DND-41 (cell line): ENCODE data around the gene MARCHF2.
A peak's percentile ranks its signal among the peaks of the same experiment; 100 is the strongest.

ENCODE experiments used
- ATAC-seq: fragments of 200-7000 bp; cut with Tn5 transposase; 3 replicates; pipeline ENCODE4 v1.9.1; 2021; ENCODE audit warnings: low read depth; ENCODE audit not compliant: insufficient read depth
- DNase-seq: peaks from one replicate; pipeline ENCODE4 v3.0.0-alpha.2; 2020
- H2AFZ ChIP-seq: 2 replicates; pipeline ENCODE4 v1.6.0; 2012; ENCODE audit warnings: low read depth, low read length
- H3K27ac ChIP-seq: 2 replicates; pipeline ENCODE4 v1.5.1; 2012; ENCODE audit warnings: low read length, inconsistent platforms
- H3K27me3 ChIP-seq: fragments of 200-600 bp; sonication (generic); 2 replicates; pipeline ENCODE4 v1.6.0; 2012; ENCODE audit warnings: low read length, mild to moderate bottlenecking, inconsistent platforms; ENCODE audit not compliant: insufficient read depth, poor library complexity
- H3K36me3 ChIP-seq: 2 replicates; pipeline ENCODE4 v1.5.1; 2012; ENCODE audit warnings: low read length, inconsistent platforms; ENCODE audit not compliant: insufficient read depth
- H3K4me1 ChIP-seq: 2 replicates; pipeline ENCODE4 v1.5.1; 2012; ENCODE audit warnings: mild to moderate bottlenecking, low read length; ENCODE audit not compliant: insufficient read depth
- H3K4me2 ChIP-seq: 2 replicates; pipeline ENCODE4 v1.6.0; 2012; ENCODE audit warnings: mild to moderate bottlenecking, moderate library complexity, low read length, inconsistent platforms; ENCODE audit not compliant: insufficient read depth
- H3K4me3 ChIP-seq, 2 experiments: fragments of 200-600 bp in 1 of 2; shearing (Covaris generic) in 1 of 2; 2 replicates each; pipeline ENCODE4 v1.5.1; 2012 to 2016; ENCODE audit warnings: inconsistent platforms in 2 of 2, low read length in 2 of 2, mild to moderate bottlenecking in 2 of 2, low read depth in 1 of 2, moderate library complexity in 1 of 2
- H3K79me2 ChIP-seq: 2 replicates; pipeline ENCODE4 v1.6.0; 2012; ENCODE audit warnings: low read length, inconsistent platforms; ENCODE audit not compliant: insufficient read depth
- H3K9ac ChIP-seq: 2 replicates; pipeline ENCODE4 v1.6.0; 2012; ENCODE audit warnings: low read depth, mild to moderate bottlenecking, inconsistent platforms, low read length, moderate library complexity
- H3K9me3 ChIP-seq: 2 replicates; pipeline ENCODE4 v1.5.1; 2012; ENCODE audit warnings: low read length, moderate library complexity, mild to moderate bottlenecking, inconsistent platforms; ENCODE audit not compliant: insufficient read depth, severe bottlenecking
- H4K20me1 ChIP-seq: 2 replicates; pipeline ENCODE4 v1.6.0; 2012; ENCODE audit warnings: low read length; ENCODE audit not compliant: insufficient read depth
- CTCF ChIP-seq: IDR thresholded peaks from 2 replicates; pipeline ENCODE4 v1.5.1; 2012; ENCODE audit warnings: borderline replicate concordance, low read length, moderate library complexity, mild to moderate bottlenecking; ENCODE audit not compliant: poor library complexity, severe bottlenecking; ENCODE audit errors: extremely low read depth
- EZH2 ChIP-seq: IDR thresholded peaks from 3 replicates; pipeline ENCODE4 v1.6.1; 2012; ENCODE audit warnings: borderline replicate concordance, low read depth, mild to moderate bottlenecking, moderate library complexity, low read length, inconsistent platforms; ENCODE audit not compliant: severe bottlenecking

Gene MARCHF2

GRCh38 chr19:8386990-8387389 is 26.1 kb upstream of the MARCHF2 start:
- ATAC-seq = no peak
- DNase-seq = no peak
- no peak overlapping the region for H3K4me2 ChIP-seq
- peaks cover 23% of the 10 kb centered on the region for H3K79me2 ChIP-seq
- H3K4me3 ChIP-seq = no peak overlapping the region
- H4K20me1 ChIP-seq = peaks cover 12% of the 10 kb centered on the region
- H3K9me3 ChIP-seq = no peaks in the 10 kb centered on the region
- no peak overlapping the region for H3K9ac ChIP-seq
- no peaks in the 10 kb centered on the region for H3K27me3 ChIP-seq
- TF ChIP-seq EZH2 (no peak), CTCF (no peak)
- H3K4me1 ChIP-seq = peaks cover 27% of the 10 kb centered on the region
- H2AFZ ChIP-seq = no peak overlapping the region
- no peak overlapping the region for H3K27ac ChIP-seq
- H3K36me3 ChIP-seq = peaks cover 9% of the 10 kb centered on the region

GRCh38 chr19:8387688-8388611 is 25.2 kb upstream of the MARCHF2 start:
- no peaks in the 10 kb centered on the region for H3K9me3 ChIP-seq
- no peak for TF ChIP-seq EZH2
- no peak for TF ChIP-seq CTCF
- H3K79me2 ChIP-seq = peaks cover 33% of the 10 kb centered on the region
- H2AFZ ChIP-seq = no peak overlapping the region
- H3K4me1 ChIP-seq = peaks cover 32% of the 10 kb centered on the region
- H3K27me3 ChIP-seq = no peaks in the 10 kb centered on the region
- H3K9ac ChIP-seq = no peak overlapping the region
- no peak overlapping the region for H3K4me2 ChIP-seq
- H4K20me1 ChIP-seq = peaks cover 19% of the 10 kb centered on the region
- H3K4me3 ChIP-seq = no peak overlapping the region
- ATAC-seq (no peak), DNase-seq (no peak)
- H3K27ac ChIP-seq = no peak overlapping the region
- H3K36me3 ChIP-seq = peaks cover 9% of the 10 kb centered on the region

GRCh38 chr19:8388612-8388958 is 24.5 kb upstream of the MARCHF2 start:
- H3K4me1 ChIP-seq = peaks cover 32% of the 10 kb centered on the region
- TF ChIP-seq EZH2 (no peak), CTCF (no peak)
- peaks cover 9% of the 10 kb centered on the region for H3K36me3 ChIP-seq
- ATAC-seq (no peak), DNase-seq (no peak)
- H4K20me1 ChIP-seq = peaks cover 25% of the 10 kb centered on the region
- H3K9ac ChIP-seq = peak overlapping the region; percentile 99; the same call in 1 of the 2 replicates
- H3K27ac ChIP-seq = no peak overlapping the region
- H3K4me2 ChIP-seq = no peak overlapping the region
- no peak overlapping the region for H2AFZ ChIP-seq
- peaks cover 39% of the 10 kb centered on the region for H3K79me2 ChIP-seq
- no peaks in the 10 kb centered on the region for H3K27me3 ChIP-seq
- H3K9me3 ChIP-seq = no peaks in the 10 kb centered on the region
- no peak overlapping the region for H3K4me3 ChIP-seq
